Uterus (tissue), 2 donors: Measurements from ENCODE around the gene FJX1.

Experiments used
- CTCF ChIP-seq, 4 experiments: fragments of 200-600 bp in 2 of 4; fragments of 450-650 bp in 2 of 4; sonication (generic) in 2 of 4; IDR thresholded peaks; one replicate each; pipeline ENCODE4 v1.5.1; 2016 to 2019; ENCODE audit warnings: antibody characterized with exemption in 4 of 4, mild to moderate bottlenecking in 2 of 4, moderate library complexity in 1 of 4
- POLR2A ChIP-seq, 2 donors: fragments of 450-650 bp; IDR thresholded peaks; one replicate each; pipeline ENCODE4 v1.6.1; 2016; ENCODE audit warnings: antibody characterized with exemption in 2 of 2, mild to moderate bottlenecking in 1 of 2, moderate library complexity in 1 of 2

DNA sequence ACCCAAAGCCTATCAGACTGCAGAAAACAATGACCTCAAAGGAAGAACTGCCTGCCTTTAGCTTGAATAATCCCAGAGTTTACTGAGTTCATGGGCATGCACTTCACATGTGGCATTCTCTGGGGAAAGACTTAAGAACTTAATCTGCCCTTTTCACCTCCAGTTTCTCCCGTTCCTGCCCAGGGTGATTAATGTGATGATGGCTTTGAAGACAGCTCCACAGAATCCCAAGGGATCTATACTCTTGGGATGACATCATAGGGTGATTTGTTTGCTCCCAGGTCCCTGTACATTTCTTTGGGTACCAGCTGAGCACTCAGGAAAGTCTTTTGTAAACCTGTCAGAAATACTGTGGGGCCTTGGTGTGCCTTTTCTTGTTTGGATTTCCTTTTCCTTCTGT lies 14.0 kb downstream of the FJX1 start:
- TF ChIP-seq POLR2A (IDR thresholded peaks at IDR 0.05) (no peak), CTCF (IDR thresholded peaks at IDR 0.05) (no peak)
